T-helper 17 cell (primary cell): ENCODE measurements around the gene SLC4A2. TPM values are rescaled to one million over a fixed set of nuclear protein-coding genes. Genes with fewer than 3 reads are reported as not detected.

ENCODE experiments used
- ATAC-seq: fragments of 150-1000 bp; cut with Tn5 transposase; 2 replicates; pipeline ENCODE4 v1.10.0; 2021; ENCODE audit warnings: mild to moderate bottlenecking, moderate library complexity
- DNase-seq, 3 donors: peaks; one replicate each; pipeline versions ENCODE4 v3.0.0 to v3.0.0-alpha.2; 2020 to 2021
- H3K9me3 ChIP-seq: one replicate; pipeline ENCODE4 v1.7.0; 2013; ENCODE audit warnings: low read length, mild to moderate bottlenecking; ENCODE audit not compliant: control insufficient read depth, poor library complexity, severe bottlenecking
- H3K27ac Mint-ChIP-seq: one replicate; pipeline ENCODE4 v1.8.0; 2022; ENCODE audit warnings: mild to moderate bottlenecking, moderate library complexity, mixed read lengths
- H3K27me3 Mint-ChIP-seq: one replicate; pipeline ENCODE4 v1.8.0; 2022; ENCODE audit warnings: mixed read lengths
- H3K36me3 Mint-ChIP-seq: one replicate; pipeline ENCODE4 v1.8.0; 2022; ENCODE audit warnings: low read depth, mixed read lengths
- H3K4me1 Mint-ChIP-seq: one replicate; pipeline ENCODE4 v1.8.0; 2022; ENCODE audit warnings: mild to moderate bottlenecking, mixed read lengths
- H3K4me3 Mint-ChIP-seq: one replicate; pipeline ENCODE4 v1.8.0; 2022; ENCODE audit warnings: mild to moderate bottlenecking, moderate library complexity, mixed read lengths
- total RNA-seq, 4 donors: library from RNA in 2 of 4; stranded (reverse) in 2 of 4; gene quantifications; one replicate each; pipeline ENCODE4 v1.2.3 and lab custom pipeline; 2022 to 2026

SLC4A2 gene
- total RNA-seq, 2 donors from 2014 or later = 48.9 to 61.3 TPM

GRCh38 chr7:151077705-151078232 is 18.4 kb downstream of the SLC4A2 start:
- ATAC-seq (no peak), DNase-seq (no peak)
- H3K4me3 Mint-ChIP-seq = peak overlapping the region; percentile 36
- H3K27me3 Mint-ChIP-seq = no peaks in the 10 kb centered on the region
- H3K4me1 Mint-ChIP-seq = peaks cover 11% of the 10 kb centered on the region
- no peak overlapping the region for H3K27ac Mint-ChIP-seq
- H3K36me3 Mint-ChIP-seq = peaks cover 2% of the 10 kb centered on the region
- no peaks in the 10 kb centered on the region for H3K9me3 ChIP-seq

- ATAC-seq = no peak
- Mint-ChIP-seq H3K27ac (no peak overlapping the region), H3K27me3 (no peaks in the 10 kb centered on the region), H3K4me3 (peak overlapping the region; percentile 36), H3K36me3 (peaks cover 3% of the 10 kb centered on the region), H3K4me1 (peaks cover 14% of the 10 kb centered on the region)
- H3K9me3 ChIP-seq = no peaks in the 10 kb centered on the region
- DNase-seq = no peak
Measured at GRCh38 chr7:151078233-151079040, 19.0 kb downstream of the SLC4A2 start.

GRCh38 chr7:151079199-151079910 is 20.0 kb downstream of the SLC4A2 start:
- H3K36me3 Mint-ChIP-seq = peaks cover 3% of the 10 kb centered on the region
- H3K9me3 ChIP-seq = no peaks in the 10 kb centered on the region
- H3K4me3 Mint-ChIP-seq = peak overlapping the region; percentile 84
- DNase-seq (no peak), ATAC-seq (no peak)
- H3K27me3 Mint-ChIP-seq = no peaks in the 10 kb centered on the region
- peak overlapping the region; percentile 49 for H3K27ac Mint-ChIP-seq
- H3K4me1 Mint-ChIP-seq = peaks cover 16% of the 10 kb centered on the region

- Mint-ChIP-seq H3K27me3 (no peaks in the 10 kb centered on the region), H3K4me1 (peaks cover 20% of the 10 kb centered on the region), H3K4me3 (peak overlapping the region; percentile 84), H3K27ac (peak overlapping the region; percentile 49), H3K36me3 (peaks cover 3% of the 10 kb centered on the region)
- DNase-seq = no peak
- peak; percentile 2 for ATAC-seq
- H3K9me3 ChIP-seq = no peaks in the 10 kb centered on the region
Measured at GRCh38 chr7:151080067-151080521, 20.7 kb downstream of the SLC4A2 start.

- Mint-ChIP-seq H3K27ac (peak within 1 kb of the TSS; percentile 49), H3K4me3 (peak within 1 kb of the TSS; percentile 97), H3K27me3 (no peaks in the 10 kb centered on the region), H3K36me3 (peaks cover 3% of the 10 kb centered on the region), H3K4me1 (peaks cover 23% of the 10 kb centered on the region)
- DNase-seq (peak; percentile 82 to 86 (median 85)), ATAC-seq (peak; percentile 81)
- no peaks in the 10 kb centered on the region for H3K9me3 ChIP-seq
Measured at GRCh38 chr7:151080522-151081169, 21.3 kb downstream of the SLC4A2 start, which contains the start of gene FASTK. Gene FASTK (minus strand): TSS chr7:151080809. CDS start chr7:151080766, 43 bp downstream.

- no peak for DNase-seq
- H3K4me3 Mint-ChIP-seq = peak overlapping the region; percentile 97
- no peak overlapping the region for H3K27ac Mint-ChIP-seq
- no peaks in the 10 kb centered on the region for H3K9me3 ChIP-seq
- no peaks in the 10 kb centered on the region for H3K27me3 Mint-ChIP-seq
- ATAC-seq = no peak
- peaks cover 3% of the 10 kb centered on the region for H3K36me3 Mint-ChIP-seq
- peaks cover 27% of the 10 kb centered on the region for H3K4me1 Mint-ChIP-seq
Measured at GRCh38 chr7:151081170-151082101, 22.0 kb downstream of the SLC4A2 start.

GRCh38 chr7:151082141-151083070 is 23.0 kb downstream of the SLC4A2 start:
- no peaks in the 10 kb centered on the region for H3K27me3 Mint-ChIP-seq
- ATAC-seq = no peak

GRCh38 chr7:151083071-151083823 is 23.9 kb downstream of the SLC4A2 start, which contains the start of gene TMUB1:
Gene TMUB1 (minus strand): TSS chr7:151083493. CDS start chr7:151082563, 930 bp downstream.
- peak within 1 kb of the TSS; percentile 96 for H3K27ac Mint-ChIP-seq
- H3K36me3 Mint-ChIP-seq = peaks cover 3% of the 10 kb centered on the region
- H3K4me1 Mint-ChIP-seq = peaks cover 27% of the 10 kb centered on the region
- ATAC-seq (peak; percentile 71), DNase-seq (peak; percentile 82 to 88 (median 87))
- H3K9me3 ChIP-seq = no peaks in the 10 kb centered on the region
- H3K27me3 Mint-ChIP-seq = no peaks in the 10 kb centered on the region
- H3K4me3 Mint-ChIP-seq = peak within 1 kb of the TSS; percentile 97

More at GRCh38 chr7:151082141-151083070, 23.0 kb downstream of the SLC4A2 start:
- Mint-ChIP-seq H3K36me3 (peaks cover 3% of the 10 kb centered on the region), H3K27ac (peak overlapping the region; percentile 96), H3K4me1 (peaks cover 27% of the 10 kb centered on the region), H3K4me3 (peak overlapping the region; percentile 97)
- no peaks in the 10 kb centered on the region for H3K9me3 ChIP-seq
- no peak for DNase-seq

- H3K4me1 Mint-ChIP-seq = peaks cover 27% of the 10 kb centered on the region
- ATAC-seq (no peak), DNase-seq (no peak)
- no peaks in the 10 kb centered on the region for H3K9me3 ChIP-seq
- peak overlapping the region; percentile 96 for H3K27ac Mint-ChIP-seq
- peak overlapping the region; percentile 97 for H3K4me3 Mint-ChIP-seq
- H3K36me3 Mint-ChIP-seq = peaks cover 3% of the 10 kb centered on the region
- no peaks in the 10 kb centered on the region for H3K27me3 Mint-ChIP-seq
Measured at GRCh38 chr7:151083824-151084160, 24.4 kb downstream of the SLC4A2 start.

- ATAC-seq = no peak
- H3K27ac Mint-ChIP-seq = peak overlapping the region; percentile 96
- DNase-seq = no peak
Measured at GRCh38 chr7:151085329-151085690, 25.9 kb downstream of the SLC4A2 start.

More at GRCh38 chr7:151085329-151085690, 25.9 kb downstream of the SLC4A2 start:
- Mint-ChIP-seq H3K4me1 (peaks cover 30% of the 10 kb centered on the region), H3K27me3 (no peaks in the 10 kb centered on the region), H3K4me3 (peak overlapping the region; percentile 92), H3K36me3 (peaks cover 3% of the 10 kb centered on the region)
- H3K9me3 ChIP-seq = no peaks in the 10 kb centered on the region
